GM12878 (cell line): ENCODE measurements around the gene PGC. TPM values are rescaled to one million over a fixed set of nuclear protein-coding genes. Genes with fewer than 3 reads are reported as not detected.

Experiments used
- ATF7 ChIP-seq: fragments of 450-650 bp; IDR thresholded peaks from 2 replicates; pipeline ENCODE4 v1.6.1; 2016; ENCODE audit warnings: low read depth, mild to moderate bottlenecking
- BRCA1 ChIP-seq: IDR thresholded peaks from 2 replicates; pipeline ENCODE4 v1.6.1; 2011; ENCODE audit warnings: low read depth, low read length, improper control_type of control experiment
- HCFC1 ChIP-seq: fragments of 150-350 bp; IDR thresholded peaks from 2 replicates; pipeline ENCODE4 v1.6.1; 2014; ENCODE audit warnings: low read length
- HDGF ChIP-seq: fragments of 450-650 bp; IDR thresholded peaks from 2 replicates; pipeline ENCODE4 v1.6.1; 2016; ENCODE audit warnings: antibody characterized with exemption
- IKZF2 ChIP-seq, 2 experiments: fragments of 450-650 bp; IDR thresholded peaks; 2 replicates each; pipeline ENCODE4 v1.6.1; 2017; ENCODE audit warnings: mild to moderate bottlenecking in 2 of 2, moderate library complexity in 2 of 2
- IRF4 ChIP-seq: IDR thresholded peaks from 2 replicates; pipeline ENCODE4 v1.6.1; 2011; ENCODE audit warnings: low read depth, low read length
- JUND ChIP-seq: IDR thresholded peaks from 2 replicates; pipeline ENCODE4 v1.6.1; 2012; ENCODE audit warnings: low read depth, mild to moderate bottlenecking, low read length, improper control_type of control experiment, moderate library complexity
- LARP7 ChIP-seq: fragments of 450-650 bp; IDR thresholded peaks from 2 replicates; pipeline ENCODE4 v1.6.1; 2017; ENCODE audit warnings: mild to moderate bottlenecking
- MEF2A ChIP-seq: IDR thresholded peaks from 2 replicates; pipeline ENCODE4 v1.6.1; 2011; ENCODE audit warnings: low read depth, mild to moderate bottlenecking, low read length, moderate library complexity; ENCODE audit not compliant: insufficient read depth
- NFXL1 ChIP-seq: fragments of 450-650 bp; IDR thresholded peaks from 2 replicates; pipeline ENCODE4 v1.6.1; 2017; ENCODE audit warnings: antibody characterized with exemption, mild to moderate bottlenecking, borderline replicate concordance
- NRF1 ChIP-seq: conservative IDR thresholded peaks from 2 replicates; pipeline ENCODE4 v1.6.1; 2011; ENCODE audit warnings: mild to moderate bottlenecking, low read depth, low read length, improper control_type of control experiment
- POLR2AphosphoS2 ChIP-seq: IDR thresholded peaks from 2 replicates; pipeline ENCODE4 v1.6.1; 2011; ENCODE audit warnings: low read depth, mild to moderate bottlenecking, low read length, improper control_type of control experiment, moderate library complexity
- RB1 ChIP-seq: fragments of 450-650 bp; formaldehyde crosslinking; IDR thresholded peaks from 2 replicates; pipeline ENCODE4 v1.6.1; 2017; ENCODE audit warnings: mild to moderate bottlenecking, borderline replicate concordance
- SIX5 ChIP-seq: IDR thresholded peaks from 2 replicates; pipeline ENCODE4 v1.6.1; 2011; ENCODE audit warnings: mild to moderate bottlenecking, low read depth, low read length, moderate library complexity; ENCODE audit not compliant: severe bottlenecking
- SP1 ChIP-seq: IDR thresholded peaks from one replicate; pipeline ENCODE4 v1.6.1; 2011; ENCODE audit warnings: low read depth, low read length
- SPI1 ChIP-seq: IDR thresholded peaks from 2 replicates; pipeline ENCODE4 v1.6.1; 2011; ENCODE audit warnings: low read depth, mild to moderate bottlenecking, low read length, moderate library complexity, borderline replicate concordance; ENCODE audit not compliant: insufficient read depth
- STAT1 ChIP-seq: fragments of 450-650 bp; conservative IDR thresholded peaks from 2 replicates; pipeline ENCODE4 v1.6.1; 2014; ENCODE audit warnings: antibody characterized with exemption, mild to moderate bottlenecking
- YY1 ChIP-seq: IDR thresholded peaks from 2 replicates; pipeline ENCODE4 v1.6.1; 2011; ENCODE audit warnings: low read depth, mild to moderate bottlenecking, low read length
- ZNF384 ChIP-seq: IDR thresholded peaks from 2 replicates; pipeline ENCODE4 v1.6.1; 2012; ENCODE audit warnings: low read depth, mild to moderate bottlenecking, low read length, improper control_type of control experiment, borderline replicate concordance
- polyA plus RNA-seq, 11 experiments: library from polyadenylated mRNA; depleted of rRNA in 4 of 11; unstranded in 6 of 11; stranded (reverse) in 5 of 11; fragments of >200 nt; fragmentation: Nextera tagmentation in 4 of 11; fragmentation: Illumina TruSeq in 1 of 11; extraction: Ambion mirVana in 4 of 11; extraction: Trizol in 1 of 11; gene quantifications; 1 replicate in 1 of 11; 2 replicates in 10 of 11; pipeline versions ENCODE4 v1.2.1 to v1.2.3, GENCODE V29; 2011 to 2016; ENCODE audit warnings: inconsistent platforms in 2 of 11, missing spikeins in 2 of 11, low read depth in 1 of 11
- total RNA-seq, 4 experiments: library from RNA; depleted of rRNA in 3 of 4; stranded (reverse); fragments of >200 nt in 3 of 4; fragmentation: Illumina TruSeq in 1 of 4; extraction: Trizol in 1 of 4; gene quantifications; 2 replicates each; pipeline versions ENCODE4 v1.2.1 to v1.2.3, GENCODE V29; 2013 to 2021
- TF ChIP-seq, protein P1 (sequence below): fragments of 450-650 bp; IDR thresholded peaks from 2 replicates; pipeline ENCODE4 v1.6.1; 2016; ENCODE audit warnings: mild to moderate bottlenecking
- TF ChIP-seq, protein P2 (sequence below): fragments of 450-650 bp; IDR thresholded peaks from 2 replicates; pipeline ENCODE4 v1.6.1; 2016; ENCODE audit warnings: mild to moderate bottlenecking, moderate library complexity, borderline replicate concordance
- TF ChIP-seq, protein P3 (sequence below): fragments of 150-350 bp; IDR thresholded peaks from 2 replicates; pipeline ENCODE4 v1.6.1; 2014; ENCODE audit warnings: mild to moderate bottlenecking, low read depth, low read length

PGC gene
- total and polyA plus RNA-seq, 10 of the 15 experiments (the other 5 are each of a cell fraction or from before 2014, with no cell fraction given) = 0.26 TPM; not detected in 9

DNA sequence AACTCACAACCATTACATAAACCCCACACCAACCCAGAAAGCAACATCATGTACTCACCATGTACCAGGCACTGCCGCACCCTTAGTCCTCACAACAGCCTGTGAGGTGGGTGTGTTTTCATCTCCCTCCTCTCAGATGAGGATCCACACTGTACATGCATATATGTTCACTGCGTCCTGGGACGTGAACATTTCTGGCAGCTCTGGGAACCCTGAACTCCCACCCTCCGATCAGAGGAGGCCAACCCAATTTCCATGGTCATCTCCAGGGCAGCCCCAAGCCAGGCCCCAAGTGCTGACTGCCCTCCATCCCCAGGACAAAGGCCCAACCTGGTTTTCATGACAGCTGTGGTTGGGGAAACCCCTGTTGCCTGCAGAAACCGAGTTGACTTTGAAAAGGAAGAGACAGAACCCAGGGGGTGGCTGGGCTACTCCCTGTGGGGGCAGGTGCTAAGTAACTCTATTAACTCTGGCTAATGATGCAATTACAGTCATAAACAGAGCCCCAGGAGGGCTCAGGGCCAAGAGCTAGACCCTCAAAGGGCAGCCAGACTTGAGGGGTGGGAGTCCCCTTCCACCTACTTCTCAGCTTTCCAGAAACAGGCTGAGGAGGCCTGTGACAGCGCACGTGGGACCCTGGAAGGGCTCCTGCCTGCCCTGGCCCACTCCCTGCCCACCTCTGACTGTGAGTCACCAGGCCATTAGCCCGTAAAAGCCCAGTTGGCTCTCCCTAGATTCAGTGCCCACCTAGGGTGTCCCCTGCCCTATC lies 14.4 kb downstream of the PGC start (continued):
- TF ChIP-seq SP1 (peak; percentile 80), HDGF (peak; percentile 89), LARP7 (peak; percentile 51; the same call in 1 of the 2 replicates), IRF4 (no peak; the same call in 1 of the 2 replicates), STAT1 (no peak), NFXL1 (no peak), ATF7 (peak; percentile 87), MEF2A (peak; percentile 73), POLR2AphosphoS2 (0 out of 2 replicates have a peak, but pooled peaks have one; percentile 6), SPI1 (no peak), HCFC1 (no peak), ZNF384 (no peak), YY1 (no peak), NRF1 (no peak), RB1 (no peak; the same call in 1 of the 2 replicates), IKZF2 (IDR thresholded peaks at IDR 0.05) (peak; percentile 65 to 75; a peak in 3 of 4 replicates), BRCA1 (no peak), JUND (0 out of 2 replicates have a peak, but pooled peaks have one; percentile 20), SIX5 (no peak)
- TF ChIP-seq, protein P1, sequence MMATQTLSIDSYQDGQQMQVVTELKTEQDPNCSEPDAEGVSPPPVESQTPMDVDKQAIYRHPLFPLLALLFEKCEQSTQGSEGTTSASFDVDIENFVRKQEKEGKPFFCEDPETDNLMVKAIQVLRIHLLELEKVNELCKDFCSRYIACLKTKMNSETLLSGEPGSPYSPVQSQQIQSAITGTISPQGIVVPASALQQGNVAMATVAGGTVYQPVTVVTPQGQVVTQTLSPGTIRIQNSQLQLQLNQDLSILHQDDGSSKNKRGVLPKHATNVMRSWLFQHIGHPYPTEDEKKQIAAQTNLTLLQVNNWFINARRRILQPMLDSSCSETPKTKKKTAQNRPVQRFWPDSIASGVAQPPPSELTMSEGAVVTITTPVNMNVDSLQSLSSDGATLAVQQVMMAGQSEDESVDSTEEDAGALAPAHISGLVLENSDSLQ = peak; percentile 65; the same call in 1 of the 2 replicates
- TF ChIP-seq, protein P2, sequence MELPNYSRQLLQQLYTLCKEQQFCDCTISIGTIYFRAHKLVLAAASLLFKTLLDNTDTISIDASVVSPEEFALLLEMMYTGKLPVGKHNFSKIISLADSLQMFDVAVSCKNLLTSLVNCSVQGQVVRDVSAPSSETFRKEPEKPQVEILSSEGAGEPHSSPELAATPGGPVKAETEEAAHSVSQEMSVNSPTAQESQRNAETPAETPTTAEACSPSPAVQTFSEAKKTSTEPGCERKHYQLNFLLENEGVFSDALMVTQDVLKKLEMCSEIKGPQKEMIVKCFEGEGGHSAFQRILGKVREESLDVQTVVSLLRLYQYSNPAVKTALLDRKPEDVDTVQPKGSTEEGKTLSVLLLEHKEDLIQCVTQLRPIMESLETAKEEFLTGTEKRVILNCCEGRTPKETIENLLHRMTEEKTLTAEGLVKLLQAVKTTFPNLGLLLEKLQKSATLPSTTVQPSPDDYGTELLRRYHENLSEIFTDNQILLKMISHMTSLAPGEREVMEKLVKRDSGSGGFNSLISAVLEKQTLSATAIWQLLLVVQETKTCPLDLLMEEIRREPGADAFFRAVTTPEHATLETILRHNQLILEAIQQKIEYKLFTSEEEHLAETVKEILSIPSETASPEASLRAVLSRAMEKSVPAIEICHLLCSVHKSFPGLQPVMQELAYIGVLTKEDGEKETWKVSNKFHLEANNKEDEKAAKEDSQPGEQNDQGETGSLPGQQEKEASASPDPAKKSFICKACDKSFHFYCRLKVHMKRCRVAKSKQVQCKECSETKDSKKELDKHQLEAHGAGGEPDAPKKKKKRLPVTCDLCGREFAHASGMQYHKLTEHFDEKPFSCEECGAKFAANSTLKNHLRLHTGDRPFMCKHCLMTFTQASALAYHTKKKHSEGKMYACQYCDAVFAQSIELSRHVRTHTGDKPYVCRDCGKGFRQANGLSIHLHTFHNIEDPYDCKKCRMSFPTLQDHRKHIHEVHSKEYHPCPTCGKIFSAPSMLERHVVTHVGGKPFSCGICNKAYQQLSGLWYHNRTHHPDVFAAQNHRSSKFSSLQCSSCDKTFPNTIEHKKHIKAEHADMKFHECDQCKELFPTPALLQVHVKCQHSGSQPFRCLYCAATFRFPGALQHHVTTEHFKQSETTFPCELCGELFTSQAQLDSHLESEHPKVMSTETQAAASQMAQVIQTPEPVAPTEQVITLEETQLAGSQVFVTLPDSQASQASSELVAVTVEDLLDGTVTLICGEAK = peak; percentile 14; the same call in 1 of the 2 replicates
- TF ChIP-seq, protein P3, sequence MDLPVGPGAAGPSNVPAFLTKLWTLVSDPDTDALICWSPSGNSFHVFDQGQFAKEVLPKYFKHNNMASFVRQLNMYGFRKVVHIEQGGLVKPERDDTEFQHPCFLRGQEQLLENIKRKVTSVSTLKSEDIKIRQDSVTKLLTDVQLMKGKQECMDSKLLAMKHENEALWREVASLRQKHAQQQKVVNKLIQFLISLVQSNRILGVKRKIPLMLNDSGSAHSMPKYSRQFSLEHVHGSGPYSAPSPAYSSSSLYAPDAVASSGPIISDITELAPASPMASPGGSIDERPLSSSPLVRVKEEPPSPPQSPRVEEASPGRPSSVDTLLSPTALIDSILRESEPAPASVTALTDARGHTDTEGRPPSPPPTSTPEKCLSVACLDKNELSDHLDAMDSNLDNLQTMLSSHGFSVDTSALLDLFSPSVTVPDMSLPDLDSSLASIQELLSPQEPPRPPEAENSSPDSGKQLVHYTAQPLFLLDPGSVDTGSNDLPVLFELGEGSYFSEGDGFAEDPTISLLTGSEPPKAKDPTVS = no peak
